Stimulated activated CD8-positive, alpha-beta memory T cell treated with anti-CD3 and anti-CD28 coated beads, Interleukin-15, amount 100 ng/mL, for 48 hours (primary cell): ENCODE results near the gene COL6A2.
"Not testable (repeated sequence)": the region's sequence is repeated elsewhere in the genome, so short reads cannot be mapped to it uniquely, and the experiment has no call there.

Experiments
- DNase-seq, 2 donors: peaks; one replicate each; pipeline ENCODE4 v3.0.0-alpha.2; 2020; ENCODE audit warnings: low read depth in 2 of 2

Gene COL6A2

DNA sequence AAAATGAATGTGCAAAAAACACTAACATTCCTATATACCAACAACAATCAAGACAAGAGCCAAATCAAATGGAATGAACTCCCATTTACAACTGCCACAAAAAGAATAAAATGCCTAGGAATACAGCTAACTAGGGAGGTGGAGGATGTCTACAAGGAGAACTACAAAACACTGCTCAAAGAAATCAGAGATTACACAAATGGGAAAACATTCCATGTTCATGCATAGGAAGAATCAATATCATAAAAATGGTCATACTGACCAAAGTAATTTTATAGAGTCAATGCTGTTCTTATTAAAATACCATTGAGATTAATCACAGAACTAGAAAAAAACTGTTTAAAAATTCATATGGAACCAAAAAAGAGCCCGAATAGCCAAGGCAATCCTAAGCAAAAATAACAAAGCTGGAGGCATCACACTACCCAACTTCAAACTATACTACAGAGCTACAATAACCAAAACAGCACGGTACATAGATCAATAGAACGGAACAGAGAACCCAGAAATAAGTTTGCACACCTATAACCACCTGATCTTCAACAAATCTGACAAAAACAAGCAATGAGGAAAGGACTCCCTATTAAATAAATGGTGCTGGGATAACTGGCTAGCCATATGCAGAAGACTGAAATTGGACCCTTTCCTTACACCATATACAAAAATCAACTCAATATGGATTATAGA lies 78.7 kb downstream of the COL6A2 start:
- DNase-seq: not testable (repeated sequence)

- no peak for DNase-seq
Observed at GRCh38 chr21:46178961-46179360, 81.0 kb downstream of the COL6A2 start.
